Trophoblast cell (in vitro differentiated cells and primary cell): ENCODE results near the gene AQP12B.

Source experiments
- DNase-seq, 2 donors: peaks; one replicate each; pipeline ENCODE4 v3.0.0-alpha.2; 2016
- H2AFZ ChIP-seq: 2 replicates; pipeline ENCODE4 v1.6.1; 2013; ENCODE audit warnings: low read length, moderate library complexity, mild to moderate bottlenecking; ENCODE audit not compliant: insufficient read depth, poor library complexity
- H2AK5ac ChIP-seq: 2 replicates; pipeline ENCODE4 v1.6.1; 2013; ENCODE audit warnings: mild to moderate bottlenecking, low read length
- H2BK120ac ChIP-seq: 2 replicates; pipeline ENCODE4 v1.6.1; 2013; ENCODE audit warnings: low read length, mild to moderate bottlenecking, moderate library complexity; ENCODE audit not compliant: insufficient read depth, poor library complexity
- H2BK12ac ChIP-seq: 2 replicates; pipeline ENCODE4 v1.6.1; 2013; ENCODE audit warnings: mild to moderate bottlenecking, low read length, moderate library complexity
- H2BK5ac ChIP-seq: 2 replicates; pipeline ENCODE4 v1.6.1; 2013; ENCODE audit warnings: low read length, low read depth, moderate library complexity, mild to moderate bottlenecking; ENCODE audit not compliant: poor library complexity
- H3K14ac ChIP-seq: 2 replicates; pipeline ENCODE4 v1.6.1; 2013; ENCODE audit warnings: mild to moderate bottlenecking, low read length
- H3K18ac ChIP-seq: 2 replicates; pipeline ENCODE4 v1.6.1; 2013; ENCODE audit warnings: mild to moderate bottlenecking, low read length
- H3K23ac ChIP-seq: 2 replicates; pipeline ENCODE4 v1.6.1; 2013; ENCODE audit warnings: low read length
- H3K27ac ChIP-seq: 2 replicates; pipeline ENCODE4 v1.5.1; 2013; ENCODE audit warnings: low read depth, mild to moderate bottlenecking, inconsistent platforms, low read length, moderate library complexity
- H3K27me3 ChIP-seq: 2 replicates; pipeline ENCODE4 v1.6.1; 2013; ENCODE audit warnings: inconsistent platforms, mild to moderate bottlenecking, low read length, moderate library complexity; ENCODE audit not compliant: insufficient read depth
- H3K36me3 ChIP-seq, 2 experiments: 1 replicate in 1 of 2; 2 replicates in 1 of 2; pipeline ENCODE4 v1.6.1; 2013; ENCODE audit warnings: low read length in 2 of 2, mild to moderate bottlenecking in 2 of 2, moderate library complexity in 1 of 2; ENCODE audit not compliant: insufficient read depth in 2 of 2, control insufficient read depth in 1 of 2
- H3K4ac ChIP-seq: 2 replicates; pipeline ENCODE4 v1.6.1; 2013; ENCODE audit warnings: low read depth, mild to moderate bottlenecking, low read length, moderate library complexity
- H3K4me1 ChIP-seq, 2 experiments: 1 replicate in 1 of 2; 2 replicates in 1 of 2; pipeline ENCODE4 v1.6.1; 2013; ENCODE audit warnings: low read length in 2 of 2, mild to moderate bottlenecking in 2 of 2, moderate library complexity in 1 of 2; ENCODE audit not compliant: insufficient read depth in 2 of 2, control insufficient read depth in 1 of 2
- H3K4me2 ChIP-seq: 2 replicates; pipeline ENCODE4 v1.6.1; 2013; ENCODE audit warnings: inconsistent platforms, mild to moderate bottlenecking, low read length, moderate library complexity
- H3K4me3 ChIP-seq: 2 replicates; pipeline ENCODE4 v1.5.1; 2013; ENCODE audit warnings: mild to moderate bottlenecking, low read depth, low read length, inconsistent platforms
- H3K79me1 ChIP-seq: one replicate; pipeline ENCODE4 v1.6.1; 2013; ENCODE audit warnings: low read length
- H3K79me2 ChIP-seq: 2 replicates; pipeline ENCODE4 v1.6.1; 2013; ENCODE audit warnings: low read length, mild to moderate bottlenecking; ENCODE audit not compliant: control insufficient read depth, insufficient read depth, poor library complexity
- H3K9ac ChIP-seq: 2 replicates; pipeline ENCODE4 v1.6.1; 2013; ENCODE audit warnings: mild to moderate bottlenecking, low read length
- H3K9me3 ChIP-seq: 2 replicates; pipeline ENCODE4 v1.6.1; 2013; ENCODE audit warnings: low read depth, mild to moderate bottlenecking, control low read depth, inconsistent platforms, low read length; ENCODE audit not compliant: insufficient read depth
- H4K12ac ChIP-seq: 2 replicates; pipeline ENCODE4 v1.6.1; 2013; ENCODE audit warnings: low read depth, mild to moderate bottlenecking, low read length, moderate library complexity
- H4K8ac ChIP-seq: 2 replicates; pipeline ENCODE4 v1.6.1; 2013; ENCODE audit warnings: low read depth, mild to moderate bottlenecking, low read length, moderate library complexity
- H4K91ac ChIP-seq: one replicate; pipeline ENCODE4 v1.6.1; 2013; ENCODE audit warnings: low read depth, mild to moderate bottlenecking, low read length, moderate library complexity
- WGBS: extraction: QIAGEN DNeasy Blood & Tissue Kit; methylation state at CpG from one replicate; pipeline ENCODE4 v1.1.7; 2013; ENCODE audit warnings: missing lambda C conversion rate; ENCODE audit not compliant: insufficient read length, insufficient coverage; ENCODE audit errors: extremely low coverage; 5-methylcytosine and 5-hydroxymethylcytosine counted together

Gene AQP12B

DNA sequence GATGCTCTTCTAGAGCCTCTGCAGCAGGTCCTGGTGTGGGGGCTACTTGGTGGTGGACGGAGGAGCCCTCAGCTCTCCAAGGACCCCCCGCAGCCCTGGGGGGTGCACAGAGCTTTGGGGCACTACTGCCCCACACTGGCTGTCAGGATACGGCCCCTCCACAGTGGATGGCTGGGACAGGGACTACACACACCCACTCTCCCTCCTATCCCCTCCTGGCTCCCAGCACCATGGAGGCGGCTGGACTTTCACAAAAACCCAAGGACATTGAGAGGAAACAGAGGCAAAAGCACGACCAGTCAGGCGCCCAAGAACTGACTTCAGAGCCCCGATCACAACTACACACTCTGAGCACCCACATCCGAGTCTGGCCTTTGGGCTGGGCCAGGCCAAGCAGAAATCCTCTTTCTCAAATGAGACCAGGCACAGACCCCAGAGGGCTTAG lies 44.8 kb downstream of the AQP12B start:
- H3K36me3 ChIP-seq, result no peaks in the 10 kb centered on the region
- no peak overlapping the region for H2AK5ac ChIP-seq
- H3K4me2 ChIP-seq, result no peak overlapping the region
- H3K23ac ChIP-seq, result no peak overlapping the region
- H3K27me3 ChIP-seq, result no peaks in the 10 kb centered on the region
- H4K8ac ChIP-seq, result no peak overlapping the region
- no peaks in the 10 kb centered on the region for H3K79me2 ChIP-seq
- no peak overlapping the region for H3K27ac ChIP-seq
- no peak overlapping the region for H3K14ac ChIP-seq
- no peak overlapping the region for H4K12ac ChIP-seq
- H3K79me1 ChIP-seq, result no peaks in the 10 kb centered on the region
- H3K4me3 ChIP-seq, result no peak overlapping the region
- peaks cover 23% of the 10 kb centered on the region for H3K9me3 ChIP-seq
- no peak overlapping the region for H3K4ac ChIP-seq
- no peak overlapping the region for H3K18ac ChIP-seq
- no peak overlapping the region for H2BK5ac ChIP-seq
- no peaks in the 10 kb centered on the region for H3K4me1 ChIP-seq
- no peak for DNase-seq
- no peak overlapping the region for H4K91ac ChIP-seq
- no peak overlapping the region for H2BK12ac ChIP-seq
- H2BK120ac ChIP-seq, result no peak overlapping the region
- no peak overlapping the region for H2AFZ ChIP-seq
- WGBS, result no CpG with 5 or more reads among the region's 8 CpGs
- no peak overlapping the region for H3K9ac ChIP-seq

DNA sequence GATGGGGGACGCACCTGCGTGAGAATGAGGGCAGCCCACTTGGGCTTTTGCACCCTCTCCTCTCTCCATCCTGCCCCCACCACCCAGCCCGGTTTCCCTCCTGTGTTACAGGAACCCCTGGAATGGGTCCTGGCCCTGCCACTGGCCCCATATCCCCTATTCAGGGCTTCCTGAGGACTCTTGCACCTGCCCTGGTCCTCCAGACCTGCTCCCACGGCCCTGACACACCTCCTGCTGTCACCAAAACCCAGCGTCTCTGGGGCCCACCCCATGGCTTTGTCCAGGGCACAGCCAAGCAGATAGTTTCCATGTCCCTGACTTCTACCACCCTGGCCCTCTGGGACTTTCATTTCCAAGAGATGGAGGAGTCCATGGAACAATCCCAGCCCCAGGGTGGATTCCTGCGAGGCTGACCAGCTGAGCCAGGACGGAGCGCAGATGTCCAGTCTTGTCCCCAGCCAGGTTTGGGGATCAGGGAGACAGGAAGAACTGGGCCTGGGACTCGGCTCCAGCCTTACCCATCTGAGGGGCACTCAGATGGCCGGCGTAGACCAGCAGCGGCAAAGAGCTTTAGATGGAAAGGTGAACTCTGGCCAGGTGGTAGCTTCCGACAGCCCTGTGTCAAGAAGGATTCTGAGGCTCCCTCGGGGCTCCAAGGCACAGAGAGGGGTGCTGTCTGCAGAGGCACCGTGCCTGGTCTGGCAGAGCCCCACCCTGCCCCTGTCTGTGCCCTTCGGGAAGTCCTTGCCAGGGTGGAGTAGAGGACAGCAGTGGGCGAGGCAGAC lies 45.4 kb downstream of the AQP12B start:
- no CpG with 5 or more reads among the region's 17 CpGs for whole genome bisulfite sequencing
- Histone ChIP-seq H3K27me3 (no peaks in the 10 kb centered on the region), H3K79me2 (no peaks in the 10 kb centered on the region), H3K9me3 (peaks cover 26% of the 10 kb centered on the region), H3K4me2 (no peak overlapping the region), H2BK120ac (no peak overlapping the region), H3K23ac (no peak overlapping the region), H3K27ac (no peak overlapping the region), H3K14ac (no peak overlapping the region), H2AFZ (no peak overlapping the region), H4K12ac (no peak overlapping the region), H2AK5ac (no peak overlapping the region), H3K9ac (no peak overlapping the region), H2BK12ac (no peak overlapping the region), H3K18ac (no peak overlapping the region), H2BK5ac (no peak overlapping the region), H4K8ac (no peak overlapping the region), H3K4me1 (no peaks in the 10 kb centered on the region), H4K91ac (no peak overlapping the region), H3K4ac (no peak overlapping the region), H3K4me3 (no peak overlapping the region), H3K36me3 (no peaks in the 10 kb centered on the region), H3K79me1 (no peaks in the 10 kb centered on the region)
- DNase-seq, result no peak

DNA sequence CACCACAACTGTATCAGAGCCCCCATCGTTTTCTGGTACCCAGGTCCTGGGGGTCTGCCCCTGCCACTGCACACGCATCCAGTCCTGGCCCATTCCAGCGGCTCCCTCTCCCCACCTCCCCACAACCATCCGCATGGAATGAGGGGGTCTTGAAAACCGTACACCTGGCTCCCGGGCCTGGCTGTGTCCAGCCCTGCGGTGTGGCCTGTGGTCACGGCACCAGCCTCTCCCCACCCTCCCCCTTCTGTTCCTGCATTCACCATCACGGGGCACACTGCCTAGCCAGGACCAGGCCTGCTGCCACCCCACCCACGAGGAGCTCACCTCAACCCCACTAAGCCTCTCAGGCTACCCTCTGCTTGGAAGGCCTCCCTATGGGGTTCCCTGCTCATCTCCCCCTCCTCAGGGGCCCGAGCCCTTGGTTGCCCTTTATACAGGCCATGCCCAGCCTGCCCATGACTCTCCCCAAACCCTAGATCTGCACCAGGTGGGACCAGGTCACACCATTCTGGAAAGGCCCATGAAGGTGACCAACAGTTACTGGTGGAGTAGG lies 46.0 kb downstream of the AQP12B start:
- H3K14ac ChIP-seq, result no peak overlapping the region
- H3K27ac ChIP-seq, result no peak overlapping the region
- H3K4me1 ChIP-seq, result no peaks in the 10 kb centered on the region
- H3K4ac ChIP-seq, result no peak overlapping the region
- no peak overlapping the region for H4K91ac ChIP-seq
- DNase-seq, result no peak
- H3K9me3 ChIP-seq, result peaks cover 33% of the 10 kb centered on the region
- H3K79me1 ChIP-seq, result no peaks in the 10 kb centered on the region
- no peak overlapping the region for H4K12ac ChIP-seq
- WGBS, result no CpG with 5 or more reads among the region's 11 CpGs
- H3K23ac ChIP-seq, result no peak overlapping the region
- no peak overlapping the region for H2BK5ac ChIP-seq
- H3K79me2 ChIP-seq, result no peaks in the 10 kb centered on the region
- no peak overlapping the region for H4K8ac ChIP-seq
- no peak overlapping the region for H2AK5ac ChIP-seq
- H3K36me3 ChIP-seq, result no peaks in the 10 kb centered on the region
- H3K9ac ChIP-seq, result no peak overlapping the region
- H2AFZ ChIP-seq, result no peak overlapping the region
- H3K27me3 ChIP-seq, result no peaks in the 10 kb centered on the region
- H3K4me3 ChIP-seq, result no peak overlapping the region
- H3K4me2 ChIP-seq, result no peak overlapping the region
- no peak overlapping the region for H2BK12ac ChIP-seq
- H3K18ac ChIP-seq, result no peak overlapping the region
- no peak overlapping the region for H2BK120ac ChIP-seq

DNA sequence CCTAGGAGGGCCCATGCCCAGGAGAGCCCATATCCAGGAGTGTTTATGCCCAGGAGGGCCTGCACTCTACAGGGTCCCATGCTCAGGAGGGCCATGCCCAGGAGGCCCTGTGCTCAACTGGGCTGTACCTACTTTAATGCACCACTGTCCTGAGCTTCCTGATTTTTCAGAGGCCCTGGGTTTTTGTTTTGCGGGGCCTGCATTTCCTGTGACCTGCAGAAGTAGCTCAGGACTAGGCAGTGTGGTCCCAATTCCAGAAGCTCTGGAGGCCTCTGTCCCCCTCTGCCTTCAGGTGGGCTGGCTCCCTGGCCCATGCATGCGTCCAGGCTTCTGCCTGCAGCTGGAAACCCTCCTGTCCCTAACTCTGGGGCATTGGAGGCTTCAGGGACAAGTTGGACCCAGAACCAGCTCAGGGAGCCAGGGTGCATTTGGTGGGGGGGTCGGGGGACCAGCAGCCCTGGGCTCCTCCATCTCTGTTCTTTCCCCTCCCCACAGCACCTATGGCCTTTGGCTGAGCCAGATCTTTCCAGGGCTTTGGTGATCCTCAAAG lies 46.6 kb downstream of the AQP12B start:
- no peaks in the 10 kb centered on the region for H3K79me2 ChIP-seq
- no CpG with 5 or more reads among the region's 3 CpGs for WGBS

More for the DNA sequence above, 46.6 kb downstream of the AQP12B start:
- Histone ChIP-seq H4K8ac (no peak overlapping the region), H3K4me3 (no peak overlapping the region), H3K4me2 (no peak overlapping the region), H3K4ac (no peak overlapping the region), H2AK5ac (no peak overlapping the region), H3K27me3 (no peaks in the 10 kb centered on the region), H2AFZ (no peak overlapping the region), H3K9me3 (peaks cover 34% of the 10 kb centered on the region), H3K4me1 (no peaks in the 10 kb centered on the region), H3K9ac (no peak overlapping the region), H4K12ac (no peak overlapping the region), H2BK120ac (no peak overlapping the region), H3K23ac (no peak overlapping the region), H3K36me3 (no peaks in the 10 kb centered on the region), H2BK5ac (no peak overlapping the region), H3K18ac (no peak overlapping the region), H3K14ac (no peak overlapping the region), H3K79me1 (no peaks in the 10 kb centered on the region), H3K27ac (no peak overlapping the region), H4K91ac (no peak overlapping the region), H2BK12ac (no peak overlapping the region)
- no peak for DNase-seq
